ENCODE data around the gene ZNF277. TPM values are rescaled to one million over a fixed set of nuclear protein-coding genes. Genes with fewer than 3 reads are reported as not detected.

ZNF277 gene
- total RNA-seq, 4 donors from 2014 or later: 14.4 to 44.9 (median 21.4) TPM

GRCh38 chr7:112161253-112162141 lies 45.0 kb upstream of the ZNF277 start:
- H3K36me3 ChIP-seq: no peaks in the 10 kb centered on the region
- DNase-seq: no peak
- intact Hi-C loops (cut with DNase I; ENCODE audit: low total_unique reads): no loop called here
- no peaks in the 10 kb centered on the region for H3K9me3 ChIP-seq
- H3K4me3 ChIP-seq: no peak overlapping the region
- TF ChIP-seq, protein P1, sequence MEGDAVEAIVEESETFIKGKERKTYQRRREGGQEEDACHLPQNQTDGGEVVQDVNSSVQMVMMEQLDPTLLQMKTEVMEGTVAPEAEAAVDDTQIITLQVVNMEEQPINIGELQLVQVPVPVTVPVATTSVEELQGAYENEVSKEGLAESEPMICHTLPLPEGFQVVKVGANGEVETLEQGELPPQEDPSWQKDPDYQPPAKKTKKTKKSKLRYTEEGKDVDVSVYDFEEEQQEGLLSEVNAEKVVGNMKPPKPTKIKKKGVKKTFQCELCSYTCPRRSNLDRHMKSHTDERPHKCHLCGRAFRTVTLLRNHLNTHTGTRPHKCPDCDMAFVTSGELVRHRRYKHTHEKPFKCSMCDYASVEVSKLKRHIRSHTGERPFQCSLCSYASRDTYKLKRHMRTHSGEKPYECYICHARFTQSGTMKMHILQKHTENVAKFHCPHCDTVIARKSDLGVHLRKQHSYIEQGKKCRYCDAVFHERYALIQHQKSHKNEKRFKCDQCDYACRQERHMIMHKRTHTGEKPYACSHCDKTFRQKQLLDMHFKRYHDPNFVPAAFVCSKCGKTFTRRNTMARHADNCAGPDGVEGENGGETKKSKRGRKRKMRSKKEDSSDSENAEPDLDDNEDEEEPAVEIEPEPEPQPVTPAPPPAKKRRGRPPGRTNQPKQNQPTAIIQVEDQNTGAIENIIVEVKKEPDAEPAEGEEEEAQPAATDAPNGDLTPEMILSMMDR (IDR thresholded peaks at IDR 0.05): no peak
- TF ChIP-seq POLR2A (IDR thresholded peaks at IDR 0.05): no peak
- H3K27me3 ChIP-seq: no peaks in the 10 kb centered on the region
- no peaks in the 10 kb centered on the region for H3K4me1 ChIP-seq
- H3K27ac ChIP-seq: peak overlapping the region in 1 of 2 donors; percentile 49

GRCh38 chr7:112162142-112162766 lies 44.2 kb upstream of the ZNF277 start:
- Histone ChIP-seq H3K36me3 (no peaks in the 10 kb centered on the region), H3K27me3 (no peaks in the 10 kb centered on the region), H3K4me1 (no peaks in the 10 kb centered on the region), H3K27ac (peak overlapping the region; percentile 2 to 60), H3K4me3 (no peak overlapping the region), H3K9me3 (no peaks in the 10 kb centered on the region)
- intact Hi-C loops (cut with DNase I; ENCODE audit: low total_unique reads): no loop called here
- peak; percentile 18 to 33 for DNase-seq
- TF ChIP-seq, protein P1 (IDR thresholded peaks at IDR 0.05): no peak
- no peak for TF ChIP-seq POLR2A (IDR thresholded peaks at IDR 0.05)

GRCh38 chr7:112162784-112163506 lies 43.5 kb upstream of the ZNF277 start:
- H3K4me1 ChIP-seq: no peaks in the 10 kb centered on the region
- intact Hi-C loops (cut with DNase I; ENCODE audit: low total_unique reads): no loop called here
- no peaks in the 10 kb centered on the region for H3K36me3 ChIP-seq
- no peak overlapping the region for H3K4me3 ChIP-seq
- TF ChIP-seq, protein P1 (IDR thresholded peaks at IDR 0.05): no peak
- TF ChIP-seq POLR2A (IDR thresholded peaks at IDR 0.05): no peak
- DNase-seq: no peak
- H3K27ac ChIP-seq: peak overlapping the region; percentile 2 to 60
- no peaks in the 10 kb centered on the region for H3K27me3 ChIP-seq
- no peaks in the 10 kb centered on the region for H3K9me3 ChIP-seq

DNA sequence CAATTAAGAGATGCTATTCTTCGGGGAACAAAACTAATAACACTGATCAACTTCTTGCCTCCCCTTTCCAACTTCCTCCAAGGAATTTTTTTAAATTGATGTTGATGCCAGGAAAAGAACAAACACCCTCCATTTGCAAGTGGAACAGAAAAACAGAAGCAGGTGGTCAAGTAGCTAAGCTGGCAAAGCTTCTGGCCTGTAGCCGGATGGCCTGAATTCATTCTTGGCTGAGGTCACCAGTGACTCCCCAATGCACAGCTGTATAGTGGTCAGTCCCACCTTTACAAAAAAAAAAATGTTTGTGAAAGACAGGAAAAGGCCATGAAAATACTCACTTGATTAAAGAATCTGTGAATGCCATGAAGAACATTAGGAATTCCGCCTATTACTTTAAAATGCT lies 39.3 kb upstream of the ZNF277 start:
- Histone ChIP-seq H3K36me3 (no peaks in the 10 kb centered on the region), H3K27ac (no peak overlapping the region), H3K27me3 (no peaks in the 10 kb centered on the region), H3K9me3 (no peaks in the 10 kb centered on the region), H3K4me1 (no peaks in the 10 kb centered on the region), H3K4me3 (no peak overlapping the region)
- TF ChIP-seq, protein P1 (IDR thresholded peaks at IDR 0.05): no peak
- no peak for TF ChIP-seq POLR2A (IDR thresholded peaks at IDR 0.05)
- no peak for DNase-seq
- intact Hi-C loops (cut with DNase I; ENCODE audit: low total_unique reads): no loop called here
